Keratinocyte (primary cell): ENCODE measurements around the gene SPHK2. TPM values are rescaled to one million over a fixed set of nuclear protein-coding genes. Genes with fewer than 3 reads are reported as not detected.

Experiments used
- DNase-seq: peaks from one replicate; pipeline ENCODE4 v3.0.0-alpha.2; 2011; ENCODE audit warnings: low read depth, missing footprints, low spot score
- FAIRE-seq: peaks from 2 replicates; lab custom pipeline; 2011; peaks lifted over from hg19 to GRCh38; lab: Jason Lieb, UNC
- H2AFZ ChIP-seq: 2 replicates; pipeline ENCODE4 v1.6.0; 2012; ENCODE audit warnings: low read length, control low read depth, inconsistent platforms; ENCODE audit not compliant: control insufficient read depth
- H3K27ac ChIP-seq: 2 replicates; pipeline ENCODE4 v1.5.1; 2011; ENCODE audit warnings: low read length; ENCODE audit not compliant: control insufficient read depth, insufficient read depth
- H3K27me3 ChIP-seq: 3 replicates; pipeline ENCODE4 v1.6.0; 2011; ENCODE audit warnings: low read length; ENCODE audit not compliant: control insufficient read depth, insufficient read depth; ENCODE audit errors: extremely low read depth
- H3K36me3 ChIP-seq, 2 experiments: 2 replicates in 1 of 2; 3 replicates in 1 of 2; pipeline ENCODE4 v1.5.1; 2011; ENCODE audit warnings: low read length in 2 of 2, mild to moderate bottlenecking in 1 of 2; ENCODE audit not compliant: control insufficient read depth in 2 of 2, insufficient read depth in 2 of 2; ENCODE audit errors: extremely low read depth in 1 of 2
- H3K4me1 ChIP-seq: 3 replicates; pipeline ENCODE4 v1.5.1; 2011; ENCODE audit warnings: low read length; ENCODE audit not compliant: control insufficient read depth, insufficient read depth; ENCODE audit errors: extremely low read depth
- H3K4me2 ChIP-seq: 3 replicates; pipeline ENCODE4 v1.6.0; 2011; ENCODE audit warnings: low read depth, low read length; ENCODE audit not compliant: control insufficient read depth, insufficient read depth; ENCODE audit errors: extremely low read depth
- H3K4me3 ChIP-seq, 3 experiments: fragments of 200-600 bp in 1 of 3; sonication (generic) in 1 of 3; 2 replicates in 2 of 3; 3 replicates in 1 of 3; pipeline ENCODE4 v1.5.1; 2011 to 2016; ENCODE audit warnings: low read length in 3 of 3, mild to moderate bottlenecking in 3 of 3, control low read depth in 2 of 3, inconsistent platforms in 1 of 3, low read depth in 1 of 3, mixed read lengths in 1 of 3, mixed run types in 1 of 3, moderate library complexity in 1 of 3; ENCODE audit not compliant: control insufficient read depth in 2 of 3, insufficient read depth in 2 of 3; ENCODE audit errors: extremely low read depth in 1 of 3
- H3K79me2 ChIP-seq: 2 replicates; pipeline ENCODE4 v1.6.0; 2012; ENCODE audit warnings: low read length; ENCODE audit not compliant: control insufficient read depth, insufficient read depth
- H3K9ac ChIP-seq: 3 replicates; pipeline ENCODE4 v1.6.0; 2011; ENCODE audit warnings: low read length; ENCODE audit not compliant: control insufficient read depth, insufficient read depth; ENCODE audit errors: extremely low read depth
- H3K9me1 ChIP-seq: 3 replicates; pipeline ENCODE4 v1.6.0; 2011; ENCODE audit warnings: low read length; ENCODE audit not compliant: control insufficient read depth, insufficient read depth; ENCODE audit errors: extremely low read depth
- H3K9me3 ChIP-seq: 2 replicates; pipeline ENCODE4 v1.5.1; 2012; ENCODE audit warnings: low read depth, low read length; ENCODE audit not compliant: control insufficient read depth
- H4K20me1 ChIP-seq: 3 replicates; pipeline ENCODE4 v1.6.0; 2011; ENCODE audit warnings: low read length; ENCODE audit not compliant: control insufficient read depth, insufficient read depth; ENCODE audit errors: extremely low read depth
- EZH2 ChIP-seq: IDR thresholded peaks from one replicate; pipeline ENCODE4 v1.6.1; 2012; ENCODE audit warnings: inconsistent platforms, mild to moderate bottlenecking, low read length, moderate library complexity
- dilution Hi-C: fragments of 300-500 bp; cut with MboI; formaldehyde crosslinking; loops from one replicate; pipeline ENCODE4 v1.7.0; 2020; ENCODE audit warnings: low sequenced_read_pairs; ENCODE audit not compliant: extremely low pct_ligation_motif_present
- polyA plus RNA-seq, 5 experiments: library from polyadenylated mRNA; depleted of rRNA in 3 of 5; stranded (reverse) in 3 of 5; stranded (forward) in 1 of 5; unstranded in 1 of 5; fragments of >200 nt; gene quantifications; 1 replicate in 1 of 5; 2 replicates in 3 of 5; 3 replicates in 1 of 5; pipeline versions ENCODE4 v1.2.1 to v1.2.3, GENCODE V29; 2011 to 2012; ENCODE audit warnings: missing spikeins in 2 of 5, low read depth in 1 of 5, low replicate concordance in 1 of 5
- TF ChIP-seq, protein P1 (sequence below), 3 experiments: IDR thresholded peaks in 1 of 3; conservative IDR thresholded peaks in 1 of 3; optimal IDR thresholded peaks in 1 of 3; 2 replicates in 2 of 3; 3 replicates in 1 of 3; pipeline versions ENCODE3 to v1.5.1; 2011; ENCODE audit warnings: low read length in 3 of 3, mild to moderate bottlenecking in 3 of 3, moderate library complexity in 2 of 3, control low read depth in 1 of 3, inconsistent platforms in 1 of 3; ENCODE audit not compliant: insufficient read depth in 2 of 3; ENCODE audit errors: extremely low read depth in 1 of 3

SPHK2 gene
- polyA plus RNA-seq, 1 donor (not counting 4 experiments of a cell fraction or from before 2014, with no cell fraction given), result 2.8 TPM

DNA sequence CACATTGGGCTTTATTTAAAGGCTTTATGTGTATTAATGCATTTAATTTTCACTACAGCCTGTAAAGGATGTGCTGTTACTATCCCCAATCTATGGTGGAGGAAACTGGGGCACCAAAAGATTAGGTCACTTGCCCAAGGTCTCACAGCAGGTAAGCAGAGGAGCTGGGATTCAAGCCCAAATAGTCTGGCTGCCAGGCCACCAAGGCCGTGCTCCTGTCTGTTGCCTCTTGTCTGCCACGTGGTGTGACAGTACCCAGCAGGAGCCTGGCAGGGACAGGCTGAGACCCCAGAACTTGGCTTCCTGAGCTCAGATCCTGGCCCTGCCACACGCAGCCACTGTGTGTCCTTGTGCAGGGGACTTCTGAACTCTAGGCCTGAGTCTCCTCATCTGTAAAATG, 49.0 kb downstream of the SPHK2 start:
- no peaks in the 10 kb centered on the region for H3K4me1 ChIP-seq
- H3K4me3 ChIP-seq, result no peak overlapping the region
- dilution Hi-C loops, result no loop called here
- H2AFZ ChIP-seq, result no peak overlapping the region
- no peaks in the 10 kb centered on the region for H3K9me3 ChIP-seq
- DNase-seq (no peak), FAIRE-seq (no peak)
- no peak overlapping the region for H3K9ac ChIP-seq
- no peaks in the 10 kb centered on the region for H4K20me1 ChIP-seq
- no peaks in the 10 kb centered on the region for H3K27me3 ChIP-seq
- H3K27ac ChIP-seq, result no peak overlapping the region
- H3K36me3 ChIP-seq, result no peaks in the 10 kb centered on the region
- H3K79me2 ChIP-seq, result no peaks in the 10 kb centered on the region
- no peak overlapping the region for H3K4me2 ChIP-seq
- no peaks in the 10 kb centered on the region for H3K9me1 ChIP-seq
- TF ChIP-seq, protein P1, sequence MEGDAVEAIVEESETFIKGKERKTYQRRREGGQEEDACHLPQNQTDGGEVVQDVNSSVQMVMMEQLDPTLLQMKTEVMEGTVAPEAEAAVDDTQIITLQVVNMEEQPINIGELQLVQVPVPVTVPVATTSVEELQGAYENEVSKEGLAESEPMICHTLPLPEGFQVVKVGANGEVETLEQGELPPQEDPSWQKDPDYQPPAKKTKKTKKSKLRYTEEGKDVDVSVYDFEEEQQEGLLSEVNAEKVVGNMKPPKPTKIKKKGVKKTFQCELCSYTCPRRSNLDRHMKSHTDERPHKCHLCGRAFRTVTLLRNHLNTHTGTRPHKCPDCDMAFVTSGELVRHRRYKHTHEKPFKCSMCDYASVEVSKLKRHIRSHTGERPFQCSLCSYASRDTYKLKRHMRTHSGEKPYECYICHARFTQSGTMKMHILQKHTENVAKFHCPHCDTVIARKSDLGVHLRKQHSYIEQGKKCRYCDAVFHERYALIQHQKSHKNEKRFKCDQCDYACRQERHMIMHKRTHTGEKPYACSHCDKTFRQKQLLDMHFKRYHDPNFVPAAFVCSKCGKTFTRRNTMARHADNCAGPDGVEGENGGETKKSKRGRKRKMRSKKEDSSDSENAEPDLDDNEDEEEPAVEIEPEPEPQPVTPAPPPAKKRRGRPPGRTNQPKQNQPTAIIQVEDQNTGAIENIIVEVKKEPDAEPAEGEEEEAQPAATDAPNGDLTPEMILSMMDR (optimal IDR thresholded peaks at IDR 0.05 in 1 of 3, IDR thresholded peaks at IDR 0.05 in 1 of 3, conservative IDR thresholded peaks at IDR 0.05 in 1 of 3; ENCODE audit: extremely low read depth in 1 of 3, insufficient read depth in 2 of 3, low read length in 3 of 3), result no peak
- TF ChIP-seq EZH2, result no peak

DNA sequence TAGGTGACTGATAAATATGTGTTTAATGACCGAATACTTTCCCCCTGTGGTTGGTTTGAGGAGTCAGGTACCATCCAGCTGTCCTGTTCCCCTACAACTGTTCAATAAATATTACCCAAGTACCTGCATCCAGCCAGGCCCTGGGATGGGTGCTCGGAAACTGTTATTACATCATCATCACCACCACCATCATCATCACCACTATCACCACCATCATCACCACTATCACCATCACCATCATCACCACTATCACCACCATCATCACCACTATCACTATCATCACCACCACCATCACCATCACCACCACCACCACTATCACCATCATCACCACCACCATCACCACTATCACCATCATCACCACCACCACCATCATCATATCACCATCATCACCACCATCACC, 49.5 kb downstream of the SPHK2 start:
- H3K4me2 ChIP-seq, result no peak overlapping the region
- no peaks in the 10 kb centered on the region for H3K9me3 ChIP-seq
- no peak overlapping the region for H3K4me3 ChIP-seq
- no peaks in the 10 kb centered on the region for H3K4me1 ChIP-seq
- H3K27me3 ChIP-seq, result no peaks in the 10 kb centered on the region
- no peaks in the 10 kb centered on the region for H4K20me1 ChIP-seq
- FAIRE-seq (no peak), DNase-seq (no peak)
- TF ChIP-seq, protein P1 (optimal IDR thresholded peaks at IDR 0.05 in 1 of 3, IDR thresholded peaks at IDR 0.05 in 1 of 3, conservative IDR thresholded peaks at IDR 0.05 in 1 of 3; ENCODE audit: extremely low read depth in 1 of 3, insufficient read depth in 2 of 3, low read length in 3 of 3), result no peak
- TF ChIP-seq EZH2, result no peak
- H2AFZ ChIP-seq, result no peak overlapping the region
- H3K36me3 ChIP-seq, result no peaks in the 10 kb centered on the region
- dilution Hi-C loops, result no loop called here
- no peaks in the 10 kb centered on the region for H3K9me1 ChIP-seq
- H3K79me2 ChIP-seq, result no peaks in the 10 kb centered on the region
- H3K9ac ChIP-seq, result no peak overlapping the region
- no peak overlapping the region for H3K27ac ChIP-seq
